K562 (cell line): Measurements from ENCODE around the gene ATP6V0A1. TPM values are rescaled to one million over a fixed set of nuclear protein-coding genes. Genes with fewer than 3 reads are reported as not detected.

ENCODE experiments used
- ATAC-seq: fragments of 200-7000 bp; cut with Tn5 transposase; 3 replicates; pipeline ENCODE4 v1.9.1; 2020; ENCODE audit warnings: moderate library complexity
- BruUV-seq: library from RNA; stranded (reverse); fragments of 400-500 nt; replicated peaks from 2 replicates; lab custom pipeline; 2021; lab: Mats Ljungman, UMichigan
- CTCF ChIA-PET: fragments of 300-600 bp; formaldehyde crosslinking; extraction: SDS; loops from one replicate; lab custom pipeline; 2021; ENCODE audit warnings: low intra/inter-chr PET ratio; lab: Yijun Ruan, JAX
- POLR2A ChIA-PET: fragments of 300-600, 350-650 bp; sonication (Branson Sonifier 250); formaldehyde crosslinking; extraction: SDS; loops from one replicate; lab custom pipeline; 2021; ENCODE audit warnings: antibody characterized with exemption, inconsistent platforms; lab: Yijun Ruan, JAX
- DNase-seq, 4 experiments: peaks; one replicate each; pipeline versions ENCODE4 v3.0.0 to v3.0.0-alpha.2; 2011 to 2018; ENCODE audit warnings: low spot score in 3 of 4, mixed read lengths in 3 of 4; ENCODE audit errors: extremely low read depth in 1 of 4
- FAIRE-seq: peaks from 2 replicates; lab custom pipeline; 2011; peaks lifted over from hg19 to GRCh38; lab: Jason Lieb, UNC
- H2AFZ ChIP-seq: 2 replicates; pipeline ENCODE4 v1.6.0; 2011; ENCODE audit warnings: low read depth, low read length, control low read depth, inconsistent platforms
- H3K27ac ChIP-seq: fragments of 200-600 bp; 3 replicates; pipeline ENCODE4 v1.8.0; 2011; ENCODE audit warnings: low read depth, mild to moderate bottlenecking, control low read depth, inconsistent platforms, low read length, moderate library complexity, mixed read lengths; ENCODE audit errors: extremely low read depth
- H3K27me3 ChIP-seq, 2 experiments: fragments of 300-600 bp in 1 of 2; 2 replicates in 1 of 2; 3 replicates in 1 of 2; pipeline versions ENCODE4 v1.6.0 to v1.8.0; 2011; ENCODE audit warnings: inconsistent platforms in 2 of 2, low read length in 2 of 2, mild to moderate bottlenecking in 1 of 2, mixed read lengths in 1 of 2, moderate library complexity in 1 of 2; ENCODE audit not compliant: control insufficient read depth in 2 of 2, insufficient read depth in 2 of 2
- H3K36me3 ChIP-seq: fragments of 300-600 bp; 3 replicates; pipeline ENCODE4 v1.8.0; 2011; ENCODE audit warnings: mild to moderate bottlenecking, low read length, inconsistent platforms; ENCODE audit not compliant: control insufficient read depth, insufficient read depth
- H3K4me1 ChIP-seq, 2 experiments: fragments of 200-600 bp in 1 of 2; replicated peaks in 1 of 2; 2 replicates in 1 of 2; 3 replicates in 1 of 2; pipeline versions ENCODE4 v1.5.1 to v1.8.0; 2011; ENCODE audit warnings: inconsistent platforms in 2 of 2, low read length in 2 of 2, mild to moderate bottlenecking in 1 of 2, mixed read lengths in 1 of 2, moderate library complexity in 1 of 2; ENCODE audit not compliant: control insufficient read depth in 2 of 2, insufficient read depth in 2 of 2
- H3K4me2 ChIP-seq: 2 replicates; pipeline ENCODE4 v1.6.1; 2011; ENCODE audit warnings: low read length, control low read depth, inconsistent platforms, mixed read lengths; ENCODE audit not compliant: insufficient read depth
- H3K4me3 ChIP-seq: fragments of 200-600 bp; sonication (generic), shearing (Covaris generic); 2 replicates; pipeline ENCODE4 v1.5.1; 2016; ENCODE audit warnings: control low read depth, inconsistent platforms
- H3K79me2 ChIP-seq: fragments of 200-600 bp; 3 replicates; pipeline ENCODE4 v1.8.0; 2011; ENCODE audit warnings: low read length, inconsistent platforms; ENCODE audit not compliant: control insufficient read depth, insufficient read depth
- H3K9ac ChIP-seq, 2 experiments: 2 replicates each; pipeline versions ENCODE4 v1.6.0 to v1.6.1; 2011; ENCODE audit warnings: low read depth in 2 of 2, low read length in 2 of 2, control low read depth in 1 of 2, inconsistent platforms in 1 of 2, mild to moderate bottlenecking in 1 of 2, mixed read lengths in 1 of 2; ENCODE audit not compliant: insufficient read depth in 1 of 2
- H3K9me1 ChIP-seq: one replicate; pipeline ENCODE4 v1.6.0; 2011; ENCODE audit warnings: inconsistent platforms, mild to moderate bottlenecking, low read length, moderate library complexity; ENCODE audit not compliant: control insufficient read depth, insufficient read depth
- H3K9me3 ChIP-seq: replicated peaks from 2 replicates; pipeline ENCODE4 v1.5.1; 2011; ENCODE audit warnings: low read depth, low read length, inconsistent platforms; ENCODE audit not compliant: control insufficient read depth, insufficient read depth
- H4K20me1 ChIP-seq: replicated peaks from 2 replicates; pipeline ENCODE4 v1.6.1; 2011; ENCODE audit warnings: low read length, inconsistent platforms, mixed read lengths; ENCODE audit not compliant: control insufficient read depth, insufficient read depth
- HDAC8 ChIP-seq: fragments of 450-650 bp; IDR thresholded peaks from 2 replicates; pipeline ENCODE4 v1.6.1; 2016; ENCODE audit warnings: mild to moderate bottlenecking, missing genetic modification characterization, moderate library complexity, missing compliant biosample characterization
- IRF9 ChIP-seq: fragments of 450-650 bp; IDR thresholded peaks from 2 replicates; pipeline ENCODE4 v1.6.1; 2016; ENCODE audit warnings: missing biosample characterization, missing genetic modification characterization
- JUND ChIP-seq, 2 experiments: IDR thresholded peaks; 2 replicates in 1 of 2; 3 replicates in 1 of 2; pipeline ENCODE4 v1.6.1; 2011; ENCODE audit warnings: borderline replicate concordance in 2 of 2, low read depth in 2 of 2, low read length in 2 of 2, improper control_type of control experiment in 1 of 2, missing biosample characterization in 1 of 2, missing genetic modification characterization in 1 of 2, missing genetic modification reagents in 1 of 2
- LARP7 ChIP-seq: fragments of 450-650 bp; IDR thresholded peaks from 2 replicates; pipeline ENCODE4 v1.6.1; 2016
- MAFF ChIP-seq: IDR thresholded peaks from 2 replicates; pipeline ENCODE4 v1.6.1; 2012; ENCODE audit warnings: low read length, improper control_type of control experiment
- MAFK ChIP-seq: IDR thresholded peaks from 2 replicates; pipeline ENCODE4 v1.6.1; 2011; ENCODE audit warnings: low read length, improper control_type of control experiment
- MEF2D ChIP-seq: conservative IDR thresholded peaks from 2 replicates; pipeline ENCODE4 v1.6.1; 2016; ENCODE audit warnings: low read depth, missing genetic modification characterization, missing compliant biosample characterization
- MLX ChIP-seq, 2 experiments: fragments of 450-650 bp in 1 of 2; sonication (generic) in 1 of 2; formaldehyde crosslinking; conservative IDR thresholded peaks; 2 replicates each; pipeline versions ENCODE4 v1.4.0 to v1.8.1; 2020 to 2022; ENCODE audit warnings: mild to moderate bottlenecking in 1 of 2, missing genetic modification reagents in 1 of 2
- NFE2 ChIP-seq: IDR thresholded peaks from 2 replicates; pipeline ENCODE4 v1.6.1; 2014; ENCODE audit warnings: antibody characterized with exemption, low read depth
- NUFIP1 ChIP-seq: fragments of 450-650 bp; IDR thresholded peaks from 2 replicates; pipeline ENCODE4 v1.6.1; 2018; ENCODE audit not compliant: partially characterized antibody
- POU5F1 ChIP-seq: fragments of 150-350 bp; IDR thresholded peaks from 2 replicates; pipeline ENCODE4 v1.6.1; 2014; ENCODE audit warnings: borderline replicate concordance, low read length, low read depth, mild to moderate bottlenecking; ENCODE audit not compliant: partially characterized antibody
- SMARCA4 ChIP-seq: fragments of 450-650 bp; IDR thresholded peaks from 2 replicates; pipeline ENCODE4 v1.6.1; 2016
- ZFX ChIP-seq: sonication (generic); formaldehyde crosslinking; IDR thresholded peaks from 2 replicates; pipeline ENCODE4 v1.8.0; 2022; ENCODE audit warnings: mild to moderate bottlenecking, missing genetic modification reagents, moderate library complexity
- ZNF707 ChIP-seq: fragments of 250-450 bp; sonication (Bioruptor Pico); conservative IDR thresholded peaks from 2 replicates; pipeline ENCODE4 v1.8.0; 2022; ENCODE audit warnings: inconsistent platforms, mild to moderate bottlenecking, moderate library complexity
- WGBS: fragments of 100-300 bp; shearing (Covaris generic); methylation state at CpG from one replicate; pipeline ENCODE4 v1.1.6; 2016; ENCODE audit warnings: low coverage, mixed read lengths; ENCODE audit not compliant: insufficient coverage; ENCODE audit errors: missing lambda C conversion rate; 5-methylcytosine and 5-hydroxymethylcytosine counted together
- in situ Hi-C: fragments of 300-500 bp; cut with MboI; formaldehyde crosslinking; loops from 4 replicates; pipeline ENCODE4 v1.15.0; 2018; ENCODE audit warnings: inconsistent platforms, mixed read lengths
- intact Hi-C: fragments of 100-400 bp; cut with micrococcal nuclease; formaldehyde crosslinking; loops from 2 replicates; pipeline ENCODE4 v1.14.2; 2022
- polyA plus RNA-seq, 8 experiments: library from polyadenylated mRNA; depleted of rRNA in 4 of 8; stranded (reverse) in 5 of 8; unstranded in 3 of 8; fragments of >200 nt; fragmentation: Nextera tagmentation in 2 of 8; fragmentation: Illumina TruSeq in 1 of 8; extraction: Ambion mirVana in 2 of 8; extraction: Trizol in 1 of 8; gene quantifications; 2 replicates each; pipeline versions ENCODE4 v1.2.1 to v1.2.3, GENCODE V29; 2011 to 2014; ENCODE audit warnings: inconsistent platforms in 1 of 8, missing spikeins in 1 of 8
- total RNA-seq, 7 experiments: library from RNA; depleted of rRNA in 6 of 7; stranded (reverse); fragments of >200 nt in 6 of 7; fragmentation: Illumina TruSeq in 2 of 7; extraction: Trizol in 2 of 7; gene quantifications; 2 replicates each; pipeline versions ENCODE4 v1.2.1 to v1.2.3, GENCODE V29; 2011 to 2021; ENCODE audit warnings: low replicate concordance in 1 of 7
- TF ChIP-seq, protein P1 (sequence below): IDR thresholded peaks from 3 replicates; pipeline ENCODE4 v1.6.1; 2011; ENCODE audit warnings: borderline replicate concordance, mild to moderate bottlenecking; ENCODE audit not compliant: insufficient read length, insufficient read depth
- TF ChIP-seq, protein P2 (sequence below): sonication (generic); formaldehyde crosslinking; IDR thresholded peaks from 2 replicates; pipeline ENCODE4 v1.8.0; 2022; ENCODE audit warnings: missing genetic modification reagents, mild to moderate bottlenecking, moderate library complexity, borderline replicate concordance

Gene ATP6V0A1
- total and polyA plus RNA-seq, 9 of the 15 experiments (the other 6 are each of a cell fraction or from before 2014, with no cell fraction given), result 11.8 to 158 (median 75.5) TPM

DNA sequence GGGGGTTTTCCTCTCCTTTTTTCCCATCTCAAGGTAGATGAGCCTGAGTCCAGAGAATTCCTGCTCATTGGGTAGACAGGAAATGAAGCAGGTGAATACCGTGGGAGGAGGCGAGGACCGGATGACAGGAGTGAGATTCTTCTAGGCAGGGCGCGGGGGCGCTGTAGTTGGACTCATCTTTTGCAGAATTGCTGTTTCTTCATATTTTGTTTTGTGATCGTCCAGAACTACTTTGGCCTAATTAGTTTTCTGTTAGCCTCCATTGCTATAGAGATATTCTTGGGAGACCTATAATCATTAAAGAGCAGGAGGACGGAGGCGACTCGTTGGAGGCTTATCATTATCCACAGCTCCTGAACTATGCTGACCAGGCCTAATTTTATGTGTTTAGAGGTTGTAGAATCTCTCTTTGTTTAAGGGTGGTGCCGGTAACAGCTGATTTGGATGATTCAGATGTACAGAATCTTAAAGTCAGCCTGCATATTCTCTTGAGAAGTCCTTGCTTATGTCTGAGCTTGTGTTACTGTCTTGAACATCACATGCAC lies 650 bp downstream of the ATP6V0A1 start (continued):
- TF ChIP-seq JUND (IDR thresholded peaks at IDR 0.05; ENCODE audit: borderline replicate concordance, low read depth, low read length) (no peak), JUND (tag; IDR thresholded peaks at IDR 0.05; ENCODE audit: borderline replicate concordance, low read depth, low read length) (0 out of 3 replicates have a peak, but pooled peaks have one; percentile 27), SMARCA4 (peak; percentile 15), ZFX (CRISPR knock-in tag) (no peak)
- TF ChIP-seq, protein P1, sequence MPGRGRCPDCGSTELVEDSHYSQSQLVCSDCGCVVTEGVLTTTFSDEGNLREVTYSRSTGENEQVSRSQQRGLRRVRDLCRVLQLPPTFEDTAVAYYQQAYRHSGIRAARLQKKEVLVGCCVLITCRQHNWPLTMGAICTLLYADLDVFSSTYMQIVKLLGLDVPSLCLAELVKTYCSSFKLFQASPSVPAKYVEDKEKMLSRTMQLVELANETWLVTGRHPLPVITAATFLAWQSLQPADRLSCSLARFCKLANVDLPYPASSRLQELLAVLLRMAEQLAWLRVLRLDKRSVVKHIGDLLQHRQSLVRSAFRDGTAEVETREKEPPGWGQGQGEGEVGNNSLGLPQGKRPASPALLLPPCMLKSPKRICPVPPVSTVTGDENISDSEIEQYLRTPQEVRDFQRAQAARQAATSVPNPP, result no peak
- TF ChIP-seq, protein P2, sequence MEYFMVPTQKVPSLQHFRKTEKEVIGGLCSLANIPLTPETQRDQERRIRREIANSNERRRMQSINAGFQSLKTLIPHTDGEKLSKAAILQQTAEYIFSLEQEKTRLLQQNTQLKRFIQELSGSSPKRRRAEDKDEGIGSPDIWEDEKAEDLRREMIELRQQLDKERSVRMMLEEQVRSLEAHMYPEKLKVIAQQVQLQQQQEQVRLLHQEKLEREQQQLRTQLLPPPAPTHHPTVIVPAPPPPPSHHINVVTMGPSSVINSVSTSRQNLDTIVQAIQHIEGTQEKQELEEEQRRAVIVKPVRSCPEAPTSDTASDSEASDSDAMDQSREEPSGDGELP (CRISPR knock-in tag), result peak; percentile 65; the same call in 1 of the 2 replicates
- TF ChIP-seq, all 486 proteins: peak for 55

DNA sequence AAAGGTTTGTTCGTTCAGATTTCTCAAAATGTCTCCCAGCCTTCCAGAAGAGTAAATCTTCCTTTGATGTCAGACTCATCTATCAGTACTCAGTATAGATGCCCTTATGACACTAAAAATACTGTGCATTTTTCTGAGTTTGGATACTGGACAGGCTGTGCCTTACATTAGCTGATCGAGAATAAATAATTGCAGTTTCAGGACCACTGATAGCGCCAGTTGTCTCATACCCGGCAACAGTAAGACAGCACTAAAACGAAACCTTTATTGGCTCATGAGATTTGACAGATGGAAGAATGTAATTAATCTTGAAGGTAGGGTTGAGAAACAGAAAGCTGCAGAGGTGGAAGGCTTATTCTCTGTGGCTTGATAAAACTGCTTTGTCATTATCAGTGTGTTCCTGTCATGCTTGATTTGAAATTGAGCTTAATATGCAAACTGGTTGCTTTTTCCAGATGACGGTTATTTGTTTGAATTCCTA lies 1.2 kb downstream of the ATP6V0A1 start:
- intact Hi-C loops, result loop anchor here (2.0 to 5.0 kb wide), 2 partner anchors 37 to 138 kb away; partner anchors contain the start of gene CAVIN1
- peak overlapping the region; percentile 89 for H3K4me2 ChIP-seq
- peaks cover 22 to 26% of the 10 kb centered on the region in 2 experiments for H3K4me1 ChIP-seq
- H3K79me2 ChIP-seq, result peaks cover 68% of the 10 kb centered on the region
- ChIA-PET CTCF (no interaction called here), POLR2A (interaction anchor here (0.6 to 1.3 kb wide), 10 partner anchors 9 to 493 kb away, joined by 3 to 5 read pairs (median 3); partner anchors contain the start of gene BECN1)
- H4K20me1 ChIP-seq, result peaks cover 18% of the 10 kb centered on the region
- peak overlapping the region; percentile 77 for H3K27ac ChIP-seq
- no peak overlapping the region for H2AFZ ChIP-seq
- ATAC-seq, result peak; percentile 1; the same call in 1 of the 3 replicates
- no TSS peak for BruUV-seq
- peak overlapping the region; percentile 76 for H3K4me3 ChIP-seq
- H3K36me3 ChIP-seq, result peaks cover 45% of the 10 kb centered on the region
- no peaks in the 10 kb centered on the region for H3K27me3 ChIP-seq
- in situ Hi-C loops, result no loop called here
- under 1% methylated on average over 6 of the region's 6 CpGs for WGBS
- no peaks in the 10 kb centered on the region for H3K9me1 ChIP-seq
- FAIRE-seq, result no peak
- H3K9me3 ChIP-seq, result no peaks in the 10 kb centered on the region
- peak overlapping the region in 1 of 2 experiments; percentile 83; a peak in 3 of 4 replicates for H3K9ac ChIP-seq
- peak in 2 of 4 experiments; percentile 27 to 34 for DNase-seq
- no peak for TF ChIP-seq LARP7
- no peak for TF ChIP-seq HDAC8 (tag)
- peak; percentile 93 for TF ChIP-seq NFE2
- no peak for TF ChIP-seq MLX (CRISPR knock-in tag; conservative IDR thresholded peaks at IDR 0.05)
- TF ChIP-seq MAFK, result peak; percentile 71
- no peak for TF ChIP-seq MEF2D
- TF ChIP-seq NUFIP1, result no peak
- TF ChIP-seq MAFF, result peak; percentile 80
- TF ChIP-seq IRF9 (tag), result no peak
- TF ChIP-seq ZNF707 (CRISPR knock-in tag), result no peak
- no peak for TF ChIP-seq POU5F1
